HG03045 (cell line): ENCODE measurements around the gene SLC19A1.

ENCODE experiments used
- ATAC-seq: cut with Tn5 transposase; IDR thresholded peaks from one replicate; pipeline ENCODE4 v1.9.1; 2021; ENCODE audit warnings: mild to moderate bottlenecking, moderate library complexity; ENCODE audit not compliant: unreplicated experiment

SLC19A1 gene

DNA sequence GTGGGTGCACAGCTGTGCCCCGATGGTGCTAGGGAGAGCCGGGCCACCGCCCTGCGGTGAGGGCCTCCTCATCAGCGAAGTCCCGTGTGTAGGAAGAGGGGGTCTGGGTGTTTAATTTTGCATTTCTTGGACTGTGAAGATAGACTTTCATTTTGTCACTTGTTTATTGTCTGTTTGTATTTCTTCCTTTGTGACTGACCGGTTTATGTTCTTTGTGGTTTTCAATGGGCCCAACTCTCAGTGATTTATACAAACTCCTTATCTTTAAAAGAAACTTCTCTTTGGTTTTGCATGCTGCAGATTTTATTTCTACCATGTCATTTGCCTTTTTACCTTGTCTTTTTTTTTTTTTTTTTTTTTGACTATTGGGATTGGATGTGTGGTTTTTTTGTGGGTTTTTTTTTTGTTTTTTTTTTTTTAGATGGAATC lies 72.1 kb downstream of the SLC19A1 start:
- ATAC-seq: no peak

DNA sequence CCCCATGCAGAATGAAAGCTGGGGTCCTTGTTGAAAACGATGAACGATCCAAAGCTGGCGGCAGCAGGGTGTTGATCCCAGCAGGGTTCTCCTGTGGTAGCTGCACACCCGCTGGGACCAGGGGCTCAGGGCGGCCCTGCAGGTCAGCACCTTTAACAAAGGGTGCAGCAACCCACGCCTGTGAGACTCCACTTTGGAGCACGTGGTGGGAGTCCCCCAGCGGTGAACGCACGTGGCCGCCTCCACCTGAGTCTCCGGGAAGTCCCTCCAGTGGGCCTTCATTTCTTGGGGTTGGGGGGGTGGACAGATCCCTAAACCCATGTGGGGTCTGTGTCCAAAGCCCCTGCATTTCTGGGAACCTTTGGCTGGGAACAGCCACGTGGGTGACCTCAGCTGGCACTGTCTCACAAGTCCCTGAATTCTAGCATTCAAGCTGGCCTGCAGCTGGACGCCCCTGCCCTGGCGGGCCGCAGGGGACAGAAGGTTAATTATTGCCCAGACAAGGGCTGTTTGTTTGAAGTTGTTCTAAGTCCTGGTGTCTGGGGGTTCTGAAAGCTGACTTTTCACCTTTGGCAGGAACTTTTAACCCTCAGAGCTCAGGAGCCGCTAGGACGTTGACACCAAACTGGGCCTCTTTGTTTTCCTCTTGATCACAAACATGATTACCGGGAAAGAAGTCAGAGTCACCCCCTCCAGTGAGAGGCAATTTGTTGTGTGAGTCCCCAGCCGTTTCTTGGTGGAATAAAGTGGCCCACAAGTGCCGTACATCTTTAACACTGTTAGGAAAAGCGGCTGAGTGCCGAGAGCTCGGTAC lies 72.8 kb downstream of the SLC19A1 start:
- no peak for ATAC-seq

DNA sequence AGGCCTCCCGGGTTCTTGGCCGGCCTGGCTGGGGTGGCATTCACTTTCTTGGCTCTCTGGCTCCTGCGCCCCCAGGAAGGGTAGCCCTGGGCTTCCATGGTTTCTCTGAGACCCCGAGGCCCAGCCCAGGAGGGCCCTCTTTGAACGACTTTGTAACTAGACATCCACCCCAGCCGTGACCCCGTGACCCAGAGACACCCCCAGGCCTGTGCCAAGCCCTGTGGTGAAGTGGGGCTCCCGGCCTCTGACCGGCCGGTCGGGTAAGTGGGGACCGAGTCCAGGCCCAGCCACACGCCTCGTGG lies 73.3 kb downstream of the SLC19A1 start:
- ATAC-seq: no peak

DNA sequence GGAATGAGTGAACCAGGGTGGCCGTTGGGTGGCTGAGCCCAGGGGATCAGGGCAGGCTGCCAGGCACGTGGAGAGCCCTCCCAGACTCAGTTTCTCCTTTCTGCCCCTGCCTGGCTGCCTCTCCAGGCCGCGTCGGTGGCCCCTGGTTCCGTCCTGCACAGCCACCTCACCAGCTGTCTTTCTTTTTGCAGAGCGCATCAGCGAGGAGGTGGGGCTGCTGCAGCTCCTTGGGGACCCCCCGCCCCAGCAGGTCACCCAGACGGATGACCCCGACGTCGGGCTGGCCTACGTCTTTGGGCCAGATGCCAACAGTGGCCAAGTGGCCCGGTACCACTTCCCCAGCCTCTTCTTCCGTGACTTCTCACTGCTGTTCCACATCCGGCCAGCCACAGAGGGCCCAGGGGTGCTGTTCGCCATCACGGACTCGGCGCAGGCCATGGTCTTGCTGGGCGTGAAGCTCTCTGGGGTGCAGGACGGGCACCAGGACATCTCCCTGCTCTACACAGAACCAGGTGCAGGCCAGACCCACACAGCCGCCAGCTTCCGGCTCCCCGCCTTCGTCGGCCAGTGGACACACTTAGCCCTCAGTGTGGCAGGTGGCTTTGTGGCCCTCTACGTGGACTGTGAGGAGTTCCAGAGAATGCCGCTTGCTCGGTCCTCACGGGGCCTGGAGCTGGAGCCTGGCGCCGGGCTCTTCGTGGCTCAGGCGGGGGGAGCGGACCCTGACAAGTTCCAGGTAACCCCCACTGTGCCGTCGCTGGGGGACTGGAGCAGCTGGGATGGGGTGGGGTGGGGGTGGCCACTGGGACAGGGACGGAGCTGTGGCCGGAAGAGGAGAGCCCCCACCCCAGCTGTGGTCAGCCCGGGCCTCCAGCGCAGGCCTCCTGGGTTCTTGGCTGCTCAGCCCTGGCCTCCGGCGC lies 73.9 kb downstream of the SLC19A1 start:
- no peak for ATAC-seq

- no peak for ATAC-seq
Observed at GRCh38 chr21:45467221-45467779, 74.9 kb downstream of the SLC19A1 start.

GRCh38 chr21:45466330-45467220 lies 75.7 kb downstream of the SLC19A1 start:
- ATAC-seq: no peak

- no peak for ATAC-seq
Observed at GRCh38 chr21:45465611-45466329, 76.5 kb downstream of the SLC19A1 start.

DNA sequence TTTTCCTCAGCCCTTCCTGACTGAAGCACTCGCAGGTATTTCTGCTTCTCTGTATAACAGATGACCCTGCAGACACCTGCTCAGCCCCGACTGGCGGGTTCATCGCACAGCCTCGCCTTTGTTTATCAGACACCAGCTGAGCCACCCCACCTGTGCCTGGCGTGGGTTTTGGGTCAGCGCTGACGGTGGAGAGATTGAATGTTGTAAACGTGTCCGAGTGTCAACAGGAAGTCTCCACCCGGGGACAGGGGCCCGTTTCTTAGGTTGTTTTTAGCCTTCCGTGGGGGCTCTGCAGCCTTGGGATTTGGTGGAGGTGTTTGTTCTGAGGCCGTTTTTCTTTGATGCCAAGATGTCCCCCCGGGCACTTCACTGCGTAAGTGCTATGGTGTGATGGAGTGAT lies 77.1 kb downstream of the SLC19A1 start:
- no peak for ATAC-seq

DNA sequence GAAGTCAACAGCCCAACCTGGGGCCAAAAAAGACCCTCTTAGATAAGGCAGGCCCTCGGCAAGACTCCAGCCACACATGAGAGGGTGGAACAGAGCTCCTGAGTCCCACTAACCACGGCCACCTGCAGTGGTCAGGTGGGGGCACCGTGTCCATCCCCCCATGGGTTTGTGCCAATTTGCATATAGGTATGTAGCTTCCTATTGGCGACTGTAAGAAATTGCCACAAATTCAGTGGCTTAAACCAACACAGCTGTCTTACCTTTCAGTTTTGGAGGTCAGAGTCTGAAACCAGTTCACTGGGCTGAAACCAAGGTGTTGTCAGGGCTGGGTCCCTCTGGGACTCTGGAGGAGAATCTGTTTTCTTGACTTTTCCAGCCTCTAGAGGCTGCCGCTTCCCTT lies 77.9 kb downstream of the SLC19A1 start:
- no peak for ATAC-seq

GRCh38 chr21:45463871-45464270 lies 78.4 kb downstream of the SLC19A1 start:
- ATAC-seq: no peak

DNA sequence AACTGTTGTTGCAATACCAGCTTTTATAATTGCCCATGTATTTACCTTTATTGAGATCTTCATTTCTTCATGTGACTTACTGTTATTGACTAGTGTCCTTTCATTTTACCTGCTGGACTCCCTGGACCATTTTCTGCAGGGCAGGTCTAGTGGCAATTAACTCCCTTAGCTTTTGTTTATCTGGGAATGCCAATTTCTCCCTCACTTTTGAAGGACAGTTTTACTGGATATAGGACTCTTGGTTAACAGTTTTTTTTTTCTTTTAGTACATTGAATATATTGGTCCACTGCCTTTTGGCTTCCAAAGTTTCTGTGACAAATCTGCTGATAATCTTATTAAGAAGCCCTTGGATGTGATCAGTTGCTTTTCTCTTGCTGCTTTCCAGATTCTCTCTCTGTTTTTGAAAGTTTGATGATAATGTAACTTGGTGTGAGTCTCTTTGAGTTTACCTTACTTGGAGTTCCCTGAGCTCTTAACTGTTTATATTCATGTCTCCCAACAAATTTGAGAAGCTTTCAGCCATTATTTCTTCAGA lies 80.4 kb downstream of the SLC19A1 start:
- ATAC-seq: no peak

DNA sequence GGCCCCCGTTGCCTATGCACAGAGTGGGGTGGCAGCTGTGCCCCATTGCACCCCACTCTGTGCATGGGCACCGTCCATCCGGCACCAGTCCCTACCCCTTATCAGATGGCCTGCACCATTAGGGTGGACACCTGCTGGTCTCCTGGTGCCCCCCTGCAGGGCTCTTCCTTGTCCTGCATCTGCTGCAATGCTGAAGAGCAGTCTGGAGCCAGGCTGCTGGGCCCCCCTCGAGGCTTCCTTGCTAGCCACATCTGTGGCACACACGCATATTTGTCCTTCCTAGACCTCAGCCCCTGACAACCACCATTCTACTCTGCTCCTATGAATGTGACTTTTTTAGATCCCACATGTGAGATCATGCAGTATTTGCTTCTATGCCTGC lies 80.9 kb downstream of the SLC19A1 start:
- no peak for ATAC-seq

GRCh38 chr21:45460611-45461368 lies 81.5 kb downstream of the SLC19A1 start:
- ATAC-seq: no peak

DNA sequence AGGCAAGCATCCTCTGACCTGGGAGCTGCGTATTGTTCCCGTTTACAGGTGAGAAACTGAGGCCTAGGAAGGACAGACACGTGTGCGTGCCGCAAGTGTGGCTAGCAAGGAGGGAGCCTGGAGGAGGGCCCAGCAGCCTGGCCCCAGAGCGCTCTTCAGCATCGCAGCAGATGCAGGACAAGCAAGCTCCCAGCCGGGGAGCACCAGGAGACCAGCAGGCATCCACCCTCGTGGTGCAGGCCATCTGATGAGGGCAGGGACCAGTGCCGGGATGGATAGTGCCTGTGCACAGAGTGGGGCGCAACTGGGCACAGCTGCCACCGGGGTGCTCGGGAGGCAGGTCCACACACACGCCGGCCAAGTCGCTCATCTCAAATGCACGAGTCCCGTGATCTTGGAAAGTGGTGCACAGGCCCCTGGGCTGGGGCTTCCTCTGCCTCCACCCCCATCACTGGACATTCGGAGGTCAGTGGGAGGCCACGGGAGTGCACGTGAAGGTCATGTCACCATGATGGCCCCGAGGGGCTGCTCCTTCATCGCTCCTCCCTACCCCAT lies 82.2 kb downstream of the SLC19A1 start:
- no peak for ATAC-seq

GRCh38 chr21:45459171-45460010 lies 82.8 kb downstream of the SLC19A1 start:
- no peak for ATAC-seq

GRCh38 chr21:45458281-45459170 lies 83.7 kb downstream of the SLC19A1 start:
- no peak for ATAC-seq

DNA sequence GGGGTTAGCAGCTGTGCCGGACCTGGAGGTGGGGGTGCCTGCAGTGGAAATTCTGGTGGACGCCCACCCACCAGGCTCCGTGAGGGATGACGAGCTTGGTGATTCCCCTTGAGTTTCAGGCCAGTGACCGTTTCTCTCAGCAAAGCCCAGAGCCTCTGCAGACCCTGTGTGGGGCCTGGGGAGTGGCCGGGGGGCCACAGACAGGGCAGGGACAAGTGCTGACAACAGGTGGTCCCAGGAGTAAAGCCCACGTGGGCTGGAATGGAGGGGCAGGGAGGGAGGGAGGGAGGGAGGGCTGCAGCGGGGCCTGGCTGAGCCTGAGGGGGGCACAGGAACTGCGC lies 84.4 kb downstream of the SLC19A1 start:
- ATAC-seq: no peak
